Measurements from ENCODE around the gene CNOT11. TPM values are rescaled to one million over a fixed set of nuclear protein-coding genes. Genes with fewer than 3 reads are reported as not detected.

CNOT11 gene
- total and polyA plus RNA-seq, 2 of the 8 experiments (the other 6 are each of a cell fraction or from before 2014, with no cell fraction given) = 41.5 to 54.6 TPM

GRCh38 chr2:101293544-101293943 is 40.9 kb downstream of the CNOT11 start (continued):
- TF ChIP-seq, protein P1, sequence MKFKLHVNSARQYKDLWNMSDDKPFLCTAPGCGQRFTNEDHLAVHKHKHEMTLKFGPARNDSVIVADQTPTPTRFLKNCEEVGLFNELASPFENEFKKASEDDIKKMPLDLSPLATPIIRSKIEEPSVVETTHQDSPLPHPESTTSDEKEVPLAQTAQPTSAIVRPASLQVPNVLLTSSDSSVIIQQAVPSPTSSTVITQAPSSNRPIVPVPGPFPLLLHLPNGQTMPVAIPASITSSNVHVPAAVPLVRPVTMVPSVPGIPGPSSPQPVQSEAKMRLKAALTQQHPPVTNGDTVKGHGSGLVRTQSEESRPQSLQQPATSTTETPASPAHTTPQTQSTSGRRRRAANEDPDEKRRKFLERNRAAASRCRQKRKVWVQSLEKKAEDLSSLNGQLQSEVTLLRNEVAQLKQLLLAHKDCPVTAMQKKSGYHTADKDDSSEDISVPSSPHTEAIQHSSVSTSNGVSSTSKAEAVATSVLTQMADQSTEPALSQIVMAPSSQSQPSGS (IDR thresholded peaks at IDR 0.05; ENCODE audit: low read length) = no peak
- no peak for TF ChIP-seq EZH2 (IDR thresholded peaks at IDR 0.05; ENCODE audit: low read depth, low read length, severe bottlenecking)
- no peak for TF ChIP-seq POU5F1 (IDR thresholded peaks at IDR 0.05; ENCODE audit: low read depth, low read length)
- TF ChIP-seq YY1 (IDR thresholded peaks at IDR 0.05; ENCODE audit: low read depth, low read length) = no peak
